SHP77 treated with DMSO at 0.1 percent for 48 hours (cell line): Measurements from ENCODE around the gene KRTAP5-9.
"Not testable (repeated sequence)": the region's sequence is repeated elsewhere in the genome, so short reads cannot be mapped to it uniquely, and the experiment has no call there.

Source experiments
- DNase-seq: peaks from one replicate; lab custom pipeline; 2025; lab: John Stamatoyannopoulos, UW

The KRTAP5-9 gene

GRCh38 chr11:71563406-71563805, 15.2 kb downstream of the KRTAP5-9 start:
- no peak for DNase-seq

- DNase-seq: no peak
Measured at GRCh38 chr11:71564430-71564829, 16.2 kb downstream of the KRTAP5-9 start.

GRCh38 chr11:71565263-71565662, 17.0 kb downstream of the KRTAP5-9 start, which contains the start of gene KRTAP5-10:
TSS of gene KRTAP5-10 (plus strand) at chr11:71565563. CDS start at chr11:71565588, 25 bp downstream.
- no peak for DNase-seq

GRCh38 chr11:71566081-71566620, 17.9 kb downstream of the KRTAP5-9 start:
- DNase-seq: no peak

- not testable (repeated sequence) for DNase-seq
Measured at GRCh38 chr11:71566626-71567599, 18.7 kb downstream of the KRTAP5-9 start.

- DNase-seq: not testable (repeated sequence)
Measured at GRCh38 chr11:71567633-71568032, 19.4 kb downstream of the KRTAP5-9 start.

- no peak for DNase-seq
Measured at GRCh38 chr11:71568704-71569349, 20.6 kb downstream of the KRTAP5-9 start.

- not testable (repeated sequence) for DNase-seq
Measured at GRCh38 chr11:71571101-71571850, 23.1 kb downstream of the KRTAP5-9 start.

- DNase-seq: no peak
Measured at GRCh38 chr11:71572811-71573210, 24.6 kb downstream of the KRTAP5-9 start.

- DNase-seq: no peak
Measured at GRCh38 chr11:71574418-71574817, 26.2 kb downstream of the KRTAP5-9 start.

- no peak for DNase-seq
Measured at GRCh38 chr11:71575723-71576424, 27.7 kb downstream of the KRTAP5-9 start.

GRCh38 chr11:71576688-71577465, 28.7 kb downstream of the KRTAP5-9 start:
- DNase-seq: not testable (repeated sequence)

GRCh38 chr11:71577469-71578004, 29.3 kb downstream of the KRTAP5-9 start:
- DNase-seq: no peak

GRCh38 chr11:71579513-71579912, 31.3 kb downstream of the KRTAP5-9 start:
- DNase-seq: not testable (repeated sequence)

- peak; percentile 59 for DNase-seq
Measured at GRCh38 chr11:71580057-71581003, 32.1 kb downstream of the KRTAP5-9 start.

- DNase-seq: no peak
Measured at GRCh38 chr11:71581826-71582225, 33.6 kb downstream of the KRTAP5-9 start.

GRCh38 chr11:71582309-71582895, 34.2 kb downstream of the KRTAP5-9 start, which contains the start of gene KRTAP5-11:
TSS of gene KRTAP5-11 (minus strand) at chr11:71582875. CDS start at chr11:71582837, 38 bp downstream.
- DNase-seq: no peak

- not testable (repeated sequence) for DNase-seq
Measured at GRCh38 chr11:71582969-71583368, 34.7 kb downstream of the KRTAP5-9 start.
